Skeletal muscle satellite cell (primary cell): ENCODE results near the gene CUX1.

Experiments used
- H3K27me3 ChIP-seq: 2 replicates; pipeline ENCODE4 v1.7.0; 2013; ENCODE audit warnings: low read length; ENCODE audit not compliant: control insufficient read depth, insufficient read depth
- H3K36me3 ChIP-seq: 2 replicates; pipeline ENCODE4 v1.7.0; 2013; ENCODE audit warnings: mild to moderate bottlenecking, control low read depth, low read length; ENCODE audit not compliant: insufficient read depth
- H3K4me1 ChIP-seq: 2 replicates; pipeline ENCODE4 v1.7.0; 2013; ENCODE audit warnings: low read length; ENCODE audit not compliant: control insufficient read depth, insufficient read depth
- H3K4me2 ChIP-seq: 2 replicates; pipeline ENCODE4 v1.7.0; 2013; ENCODE audit warnings: mild to moderate bottlenecking, low read length
- H3K4me3 ChIP-seq: 2 replicates; pipeline ENCODE4 v1.7.0; 2013; ENCODE audit warnings: low read length
- H3K9ac ChIP-seq: 2 replicates; pipeline ENCODE4 v1.7.0; 2013; ENCODE audit warnings: mild to moderate bottlenecking, low read depth, low read length, moderate library complexity
- H3K9me3 ChIP-seq: replicated peaks from 2 replicates; pipeline ENCODE4 v1.7.0; 2013; ENCODE audit warnings: mild to moderate bottlenecking, control low read depth, low read length

CUX1 gene

DNA sequence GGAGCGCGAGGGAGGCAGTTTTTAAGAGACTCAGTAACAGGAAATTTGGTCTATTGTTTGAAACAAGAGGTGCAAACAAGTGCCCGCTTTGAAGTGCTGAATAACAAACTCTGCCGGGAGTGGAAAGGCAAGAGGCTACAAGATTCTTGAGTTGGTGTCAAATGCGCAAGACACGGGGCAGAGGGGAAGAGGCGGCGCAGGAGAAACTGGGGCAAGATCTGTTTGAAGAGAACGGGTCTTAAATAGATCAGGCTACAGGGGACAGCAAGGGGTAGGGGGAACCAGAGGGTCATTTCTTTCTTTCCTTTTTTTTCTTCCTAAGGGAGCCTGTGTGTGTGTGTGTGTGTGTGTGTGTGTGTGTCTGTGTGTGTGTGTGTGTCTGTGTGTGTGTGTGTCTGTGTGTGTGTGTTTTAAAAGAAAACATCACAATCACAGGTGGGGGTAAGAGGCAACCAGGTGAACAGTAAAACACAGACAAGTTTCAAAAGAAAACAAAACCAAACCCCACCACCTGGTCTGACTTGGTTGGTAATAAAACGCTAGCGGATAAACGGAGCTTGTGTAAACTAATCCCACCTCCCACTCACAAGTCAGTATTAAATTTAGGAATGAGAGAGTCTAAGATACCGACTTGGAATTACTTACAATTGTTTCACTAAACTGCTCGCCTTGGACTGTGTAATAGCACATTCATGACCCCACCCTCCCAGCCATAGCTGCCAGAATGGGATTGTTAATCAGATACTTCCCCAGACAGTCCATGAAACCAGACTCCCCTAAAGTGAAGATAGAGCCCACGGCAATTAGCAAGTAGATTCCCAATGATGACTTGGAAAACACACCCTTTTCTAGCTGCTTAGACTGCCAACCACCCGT lies 13.1 kb upstream of the CUX1 start:
- Histone ChIP-seq H3K27me3 (peaks cover 54% of the 10 kb centered on the region), H3K9ac (no peak overlapping the region), H3K36me3 (no peaks in the 10 kb centered on the region), H3K9me3 (no peaks in the 10 kb centered on the region), H3K4me1 (no peaks in the 10 kb centered on the region), H3K4me2 (no peak overlapping the region), H3K4me3 (no peak overlapping the region)

DNA sequence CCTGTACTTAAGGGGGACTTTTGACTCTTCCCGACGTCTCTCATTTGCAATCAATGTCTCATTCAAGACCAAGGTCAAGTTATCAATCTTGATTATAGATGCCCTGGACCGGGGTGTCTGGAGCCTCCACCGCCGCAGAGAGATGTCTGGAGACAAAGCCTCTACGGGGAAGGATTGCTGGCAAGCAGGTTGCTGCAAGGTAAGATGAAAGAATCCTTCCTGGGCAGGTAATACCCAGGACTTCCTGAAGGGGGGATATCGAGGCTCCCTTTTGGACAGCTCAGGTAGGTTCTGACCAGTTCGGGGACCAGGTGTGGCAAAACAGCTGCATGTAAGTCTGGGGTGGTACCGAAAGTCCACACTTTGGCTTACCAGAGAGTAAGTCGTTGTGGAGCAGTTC lies 12.5 kb upstream of the CUX1 start:
- H3K4me1 ChIP-seq, result peaks cover 6% of the 10 kb centered on the region
- H3K27me3 ChIP-seq, result peaks cover 48% of the 10 kb centered on the region
- no peaks in the 10 kb centered on the region for H3K36me3 ChIP-seq
- H3K4me3 ChIP-seq, result no peak overlapping the region
- no peaks in the 10 kb centered on the region for H3K9me3 ChIP-seq
- H3K4me2 ChIP-seq, result no peak overlapping the region
- no peak overlapping the region for H3K9ac ChIP-seq

DNA sequence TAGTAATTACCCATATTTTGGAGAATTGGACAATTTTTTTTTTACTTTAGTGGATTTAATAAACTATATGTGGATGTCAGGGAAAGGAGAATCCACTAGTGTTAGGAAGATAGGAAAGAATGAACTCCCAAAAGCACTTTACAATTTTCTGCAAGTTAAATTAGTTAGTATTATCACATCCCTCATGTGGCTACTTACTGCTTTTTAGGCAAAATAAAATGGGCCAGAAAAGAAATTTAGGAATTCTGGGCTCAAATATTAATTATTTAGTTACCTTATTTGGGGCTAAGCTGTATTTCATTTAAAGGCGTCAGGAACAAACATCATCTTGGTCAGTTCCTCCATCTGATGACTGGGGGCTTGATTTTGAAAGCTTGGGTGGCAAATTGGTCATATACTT lies 4.8 kb upstream of the CUX1 start:
- Histone ChIP-seq H3K27me3 (peaks cover 14% of the 10 kb centered on the region), H3K4me2 (no peak overlapping the region), H3K9ac (no peak overlapping the region)

DNA sequence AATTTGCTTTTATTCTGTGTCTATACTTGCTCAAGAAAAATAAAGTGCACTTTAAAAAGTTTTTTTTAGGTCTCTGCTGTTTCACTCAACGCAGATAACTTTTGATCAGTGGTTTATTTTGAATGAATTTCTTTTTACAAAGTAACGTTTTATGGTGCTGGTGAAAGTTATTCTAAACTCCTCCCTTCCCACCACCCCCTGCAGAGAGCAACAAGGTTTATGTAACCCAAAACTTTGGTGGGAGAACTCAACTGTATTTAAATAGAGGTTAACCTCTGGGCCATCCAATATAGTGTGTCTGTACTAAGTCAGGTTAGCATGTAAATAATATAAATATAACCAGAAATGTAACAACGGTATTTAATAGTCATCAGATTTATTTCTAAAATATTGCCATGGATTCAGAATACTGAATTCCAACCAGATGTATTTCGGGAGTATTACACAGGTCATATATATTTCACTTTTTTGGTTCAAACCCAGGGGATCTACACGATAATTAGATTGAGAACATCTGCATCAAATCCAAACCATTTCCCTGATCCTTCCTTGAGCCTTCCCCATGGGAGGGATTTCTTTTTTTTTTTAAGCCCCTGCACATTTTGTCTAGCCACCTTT lies 3.9 kb upstream of the CUX1 start:
- Histone ChIP-seq H3K9ac (no peak overlapping the region), H3K4me1 (peaks cover 22% of the 10 kb centered on the region), H3K9me3 (no peaks in the 10 kb centered on the region), H3K4me2 (peak overlapping the region; percentile 98), H3K27me3 (peaks cover 14% of the 10 kb centered on the region), H3K36me3 (no peaks in the 10 kb centered on the region), H3K4me3 (no peak overlapping the region)

More for the DNA sequence above, 4.8 kb upstream of the CUX1 start:
- Histone ChIP-seq H3K9me3 (no peaks in the 10 kb centered on the region), H3K4me3 (no peak overlapping the region), H3K4me1 (peaks cover 20% of the 10 kb centered on the region), H3K36me3 (no peaks in the 10 kb centered on the region)

DNA sequence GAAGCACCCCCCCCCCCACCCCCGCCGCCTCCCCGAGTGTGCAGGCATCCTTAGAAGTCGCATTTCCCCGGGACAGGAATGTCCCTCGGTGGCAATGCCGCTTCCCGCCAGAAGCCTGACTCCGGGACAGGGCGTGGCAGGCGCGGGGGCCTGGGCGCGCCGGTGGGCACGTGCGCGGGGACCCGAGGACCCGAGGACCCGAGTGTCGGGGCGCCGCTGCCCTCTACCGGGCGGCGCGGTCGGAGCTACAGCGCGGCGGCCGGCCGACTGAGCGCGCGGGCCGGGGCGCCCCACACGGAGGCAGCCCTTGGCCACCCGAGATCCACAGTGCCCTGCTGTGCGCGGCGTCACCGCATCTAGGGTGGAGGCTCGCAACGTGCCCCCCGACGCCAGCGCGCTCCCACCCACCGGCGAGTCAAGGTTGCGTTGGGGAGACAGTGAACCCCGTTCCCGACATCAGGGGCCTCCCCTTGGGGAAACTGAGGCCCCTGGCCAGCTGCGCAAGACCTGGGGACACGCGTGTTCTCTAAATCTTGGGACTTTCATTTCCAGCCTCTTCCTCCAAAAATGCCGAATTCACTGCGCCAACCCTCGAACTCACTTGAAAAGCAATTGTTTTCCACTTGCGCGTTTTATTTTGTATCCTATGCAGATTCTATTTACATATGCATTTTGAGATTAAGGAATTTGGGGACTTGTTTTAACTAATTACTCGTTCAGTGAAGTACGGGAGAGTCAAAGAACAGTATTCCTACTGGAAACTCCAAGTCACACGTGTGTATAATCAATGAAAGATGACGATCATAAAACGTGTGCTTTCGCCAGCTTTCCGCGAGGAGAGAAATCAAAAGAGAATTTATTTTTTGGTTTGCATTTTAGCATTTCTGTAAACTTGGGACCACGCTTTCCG lies 3.1 kb upstream of the CUX1 start:
- Histone ChIP-seq H3K27me3 (peaks cover 14% of the 10 kb centered on the region), H3K4me2 (peak overlapping the region; percentile 98), H3K36me3 (no peaks in the 10 kb centered on the region), H3K4me3 (peak overlapping the region; percentile 75), H3K4me1 (peaks cover 22% of the 10 kb centered on the region), H3K9ac (peak overlapping the region; percentile 61), H3K9me3 (no peaks in the 10 kb centered on the region)

DNA sequence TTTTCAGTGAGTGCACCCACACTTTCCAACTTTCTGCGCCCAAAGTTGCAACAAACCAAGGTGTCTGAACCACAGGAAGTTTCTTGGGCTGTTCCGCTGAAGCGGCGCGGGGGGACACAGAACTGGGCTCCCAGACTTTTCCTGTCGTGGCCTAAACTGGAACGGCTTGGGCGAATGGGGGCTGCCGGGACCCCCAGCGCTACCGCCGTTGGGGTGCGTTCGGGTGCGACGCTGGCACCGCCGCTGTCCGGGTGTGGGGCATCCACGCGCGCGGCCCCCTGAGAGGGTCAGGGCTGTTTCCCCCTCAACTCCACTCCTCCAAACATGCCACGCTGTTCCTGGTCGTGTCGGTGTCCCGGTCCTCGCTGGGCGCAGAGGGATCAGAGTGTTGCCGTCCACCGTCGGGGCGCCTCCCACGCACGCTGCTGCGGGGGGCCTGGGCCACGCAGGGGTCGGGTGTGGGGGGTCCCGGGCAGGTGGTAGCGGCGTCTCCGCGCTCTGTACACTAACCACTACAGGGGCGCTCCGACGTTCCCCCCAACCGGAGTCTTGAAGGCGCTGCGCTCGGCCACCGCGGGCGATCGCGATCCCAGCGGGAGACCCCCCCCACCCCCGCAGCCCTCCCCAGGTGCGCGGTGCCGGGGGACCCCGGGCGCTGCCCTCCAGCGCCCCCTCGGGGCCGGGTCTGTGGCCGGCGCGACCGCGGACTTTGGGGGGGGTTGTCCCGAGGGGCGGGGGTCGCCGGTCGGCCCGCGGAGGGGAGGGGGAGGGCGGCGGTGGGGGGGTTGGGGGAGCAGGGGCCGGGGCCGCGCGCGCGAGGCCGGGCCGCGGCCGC lies 2.2 kb upstream of the CUX1 start:
- peaks cover 14% of the 10 kb centered on the region for H3K4me1 ChIP-seq
- H3K36me3 ChIP-seq, result no peaks in the 10 kb centered on the region
- H3K27me3 ChIP-seq, result peaks cover 14% of the 10 kb centered on the region
- no peaks in the 10 kb centered on the region for H3K9me3 ChIP-seq
- peak overlapping the region; percentile 98 for H3K4me2 ChIP-seq
- peak overlapping the region; percentile 83 for H3K9ac ChIP-seq
- peak overlapping the region; percentile 78 for H3K4me3 ChIP-seq

DNA sequence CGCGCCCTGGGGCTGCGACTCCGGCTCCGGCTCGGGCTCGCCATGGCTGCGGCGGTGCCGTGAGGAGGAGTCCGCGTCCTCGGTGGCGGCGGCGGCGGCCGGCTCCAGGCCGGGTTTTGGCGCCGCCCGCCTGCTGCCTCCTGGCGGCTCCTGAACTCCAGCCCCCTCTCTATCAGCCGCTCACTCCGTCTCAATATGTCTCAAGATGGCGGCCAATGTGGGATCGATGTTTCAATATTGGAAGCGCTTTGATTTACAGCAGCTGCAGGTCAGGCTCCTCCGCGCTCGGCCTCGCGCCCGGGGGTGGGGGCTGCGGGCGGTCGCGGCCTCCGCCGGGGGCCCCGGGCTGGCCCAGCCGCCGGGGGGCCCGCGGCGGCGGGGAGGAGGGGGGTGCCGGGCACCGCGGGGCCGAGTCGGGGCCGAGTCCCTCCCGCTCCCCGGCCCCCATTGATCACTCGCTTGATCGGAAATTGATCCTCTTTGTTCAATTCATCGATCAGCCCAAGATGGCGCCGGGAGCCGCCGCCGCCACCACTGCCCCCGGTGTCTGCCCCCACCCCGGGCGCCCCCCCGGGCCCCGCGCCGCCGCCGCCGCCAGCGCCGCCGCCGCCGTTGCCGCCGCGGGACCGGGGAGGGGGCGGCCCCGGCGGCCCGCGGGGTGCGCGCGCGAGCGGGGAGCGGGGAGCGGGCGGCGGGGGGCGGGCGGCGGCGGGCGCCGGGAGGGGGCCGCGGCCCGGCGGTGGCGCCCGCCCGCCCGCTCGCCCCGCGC lies 1.4 kb upstream of the CUX1 start:
- H3K9ac ChIP-seq, result peak overlapping the region; percentile 83
- H3K36me3 ChIP-seq, result no peaks in the 10 kb centered on the region
- peaks cover 14% of the 10 kb centered on the region for H3K27me3 ChIP-seq
- peak overlapping the region; percentile 78 for H3K4me3 ChIP-seq
- H3K9me3 ChIP-seq, result no peaks in the 10 kb centered on the region
- peaks cover 14% of the 10 kb centered on the region for H3K4me1 ChIP-seq
- peak overlapping the region; percentile 64 for H3K4me2 ChIP-seq

DNA sequence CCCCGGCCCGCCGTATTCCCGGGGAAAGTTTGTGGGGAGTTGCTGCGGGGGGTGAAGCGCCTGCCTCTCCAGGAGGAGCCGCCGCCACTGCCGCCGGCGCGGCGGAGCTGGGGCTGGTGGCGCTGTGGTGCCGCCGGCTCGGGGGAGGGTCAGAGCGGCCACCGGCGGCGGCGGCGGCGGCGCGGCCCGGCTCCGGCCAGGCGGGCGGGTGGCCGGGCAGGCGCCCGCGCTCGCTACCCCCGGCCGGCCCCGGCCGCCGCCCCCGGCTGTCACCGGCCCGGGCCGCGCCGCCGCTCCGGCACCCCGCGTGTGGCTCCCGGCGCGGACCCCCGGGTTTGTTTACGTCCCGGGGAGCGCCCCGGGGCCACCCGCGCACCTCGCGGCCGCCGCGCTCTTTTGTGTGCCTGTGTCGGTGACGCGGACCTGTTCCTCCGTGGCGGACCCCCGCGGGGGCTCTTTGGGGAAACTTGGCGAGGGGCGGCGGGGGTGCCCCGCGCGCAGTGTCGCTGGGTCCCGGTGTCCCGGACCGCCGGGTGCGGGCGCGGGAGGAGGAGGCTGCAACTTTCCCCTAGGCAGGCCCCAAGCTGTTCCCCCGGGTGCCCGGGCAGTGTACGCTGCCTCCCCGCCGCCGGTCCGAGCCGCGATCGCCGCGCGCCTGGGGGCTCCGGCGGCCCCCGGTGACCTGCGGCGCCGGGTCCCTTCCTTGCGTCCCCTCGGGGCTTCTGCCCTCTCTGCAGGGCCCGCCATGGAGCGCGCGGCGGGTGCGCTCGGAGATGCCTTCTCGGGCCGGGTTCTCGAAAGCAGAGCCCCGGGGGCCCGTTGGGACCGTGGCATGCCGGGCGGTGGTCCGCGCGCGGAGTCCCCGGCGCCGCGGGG lies 593 bp upstream of the CUX1 start:
- H3K9me3 ChIP-seq, result no peaks in the 10 kb centered on the region
- H3K4me3 ChIP-seq, result peak overlapping the region; percentile 78
- H3K36me3 ChIP-seq, result no peaks in the 10 kb centered on the region
- H3K4me2 ChIP-seq, result peak overlapping the region; percentile 81
- peaks cover 14% of the 10 kb centered on the region for H3K4me1 ChIP-seq
- H3K9ac ChIP-seq, result peak overlapping the region; percentile 78
- H3K27me3 ChIP-seq, result peaks cover 11% of the 10 kb centered on the region

DNA sequence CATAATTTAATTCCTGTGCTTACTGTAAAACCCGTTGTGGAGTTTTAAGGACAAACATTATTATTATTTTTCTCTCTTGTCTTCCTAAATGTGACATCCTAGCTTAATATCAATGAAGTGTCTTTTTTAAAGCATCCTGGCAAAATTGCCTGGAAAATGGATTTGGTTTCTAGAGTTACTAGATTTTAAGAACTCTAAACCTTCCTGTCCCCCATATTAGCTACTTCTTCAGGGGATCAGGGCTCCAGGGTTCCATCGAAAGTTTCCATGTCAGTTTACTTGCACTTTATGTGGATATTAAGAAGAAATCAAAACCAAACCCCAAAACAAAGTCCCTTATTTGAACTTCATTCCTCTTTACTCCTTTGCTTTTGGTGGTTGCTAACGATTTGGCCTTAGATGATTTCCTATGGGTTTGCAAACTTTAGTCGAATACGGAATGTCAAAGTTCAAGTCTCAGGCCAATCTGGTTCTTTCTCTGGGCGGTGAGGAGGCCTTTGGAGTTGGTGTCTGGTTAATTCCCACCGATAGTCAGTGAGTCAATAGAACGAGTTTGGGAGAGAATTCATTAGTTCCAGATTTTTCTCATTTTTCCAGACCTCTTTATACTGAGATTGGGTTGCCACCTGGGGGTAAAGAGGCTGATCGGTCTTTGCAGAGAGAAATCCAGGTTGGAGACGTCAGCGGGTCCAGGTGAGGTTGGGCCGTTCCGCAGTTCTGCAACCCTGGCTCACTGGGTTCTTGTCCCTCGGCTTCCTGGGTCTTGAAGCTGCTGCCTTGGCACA lies 1.1 kb downstream of the CUX1 start:
- Histone ChIP-seq H3K4me3 (no peak overlapping the region), H3K4me2 (peak overlapping the region; percentile 81), H3K27me3 (peaks cover 3% of the 10 kb centered on the region), H3K9ac (no peak overlapping the region), H3K36me3 (no peaks in the 10 kb centered on the region), H3K4me1 (peaks cover 20% of the 10 kb centered on the region), H3K9me3 (no peaks in the 10 kb centered on the region)
